GM12891 (cell line): Measurements from ENCODE around the gene SPTBN5.

Source experiments
- POLR2A ChIP-seq: IDR thresholded peaks from 2 replicates; pipeline ENCODE4 v1.6.1; 2011; ENCODE audit warnings: low read depth, low read length, control low read depth
- POLR2AphosphoS5 ChIP-seq: IDR thresholded peaks from 2 replicates; pipeline ENCODE4 v1.6.1; 2011; ENCODE audit warnings: low read depth, low read length, control low read depth

- no peak for TF ChIP-seq POLR2AphosphoS5
- TF ChIP-seq POLR2A = no peak
These were observed 42.0 kb downstream of the SPTBN5 start for GRCh38 chr15:41851755-41852370.
